ENCODE data around the gene DNAH5.

Gene DNAH5

GRCh38 chr5:13643196-13643595 is 301.3 kb downstream of the DNAH5 start:
- Histone ChIP-seq H3K9me3 (ENCODE audit: control insufficient read depth, insufficient read depth, low read length) (no peaks in the 10 kb centered on the region), H3K36me3 (ENCODE audit: control insufficient read depth, insufficient read depth, low read length) (no peaks in the 10 kb centered on the region), H3K4me1 (ENCODE audit: control insufficient read depth, insufficient read depth, low read length) (no peaks in the 10 kb centered on the region), H3K9ac (ENCODE audit: low read depth, low read length) (no peak overlapping the region), H3K27me3 (ENCODE audit: control insufficient read depth, insufficient read depth, low read length) (no peaks in the 10 kb centered on the region), H3K27ac (ENCODE audit: low read depth, low read length) (no peak overlapping the region), H3K4me3 (ENCODE audit: low read depth, low read length) (no peak overlapping the region)

All from HUES48 (cell line).